Measurements from ENCODE around the gene SH2D4B. TPM values are rescaled to one million over a fixed set of nuclear protein-coding genes. Genes with fewer than 3 reads are reported as not detected.
A peak's percentile ranks its signal among the peaks of the same experiment; 100 is the strongest.

The SH2D4B gene
- total and polyA plus RNA-seq, 2 of the 13 experiments (the other 11 are each of a cell fraction or from before 2014, with no cell fraction given) = not detected

GRCh38 chr10:80493522-80494051 is 44.1 kb upstream of the SH2D4B start (continued):
- no peak for TF ChIP-seq ZXDC (CRISPR knock-in tag; IDR thresholded peaks at IDR 0.05)
- no peak for TF ChIP-seq ZFP90 (CRISPR knock-in tag; IDR thresholded peaks at IDR 0.05; ENCODE audit: borderline replicate concordance)
- TF ChIP-seq HNF1A (IDR thresholded peaks at IDR 0.05; ENCODE audit: low read depth) = no peak
- TF ChIP-seq HNF1A (CRISPR knock-in tag; IDR thresholded peaks at IDR 0.05; ENCODE audit: borderline replicate concordance) = peak; percentile 41; the same call in 1 of the 2 replicates
- TF ChIP-seq, protein P1, sequence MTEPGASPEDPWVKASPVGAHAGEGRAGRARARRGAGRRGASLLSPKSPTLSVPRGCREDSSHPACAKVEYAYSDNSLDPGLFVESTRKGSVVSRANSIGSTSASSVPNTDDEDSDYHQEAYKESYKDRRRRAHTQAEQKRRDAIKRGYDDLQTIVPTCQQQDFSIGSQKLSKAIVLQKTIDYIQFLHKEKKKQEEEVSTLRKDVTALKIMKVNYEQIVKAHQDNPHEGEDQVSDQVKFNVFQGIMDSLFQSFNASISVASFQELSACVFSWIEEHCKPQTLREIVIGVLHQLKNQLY (CRISPR knock-in tag; IDR thresholded peaks at IDR 0.05) = 0 out of 2 replicates have a peak, but pooled peaks have one; percentile 21
- TF ChIP-seq, protein P2, sequence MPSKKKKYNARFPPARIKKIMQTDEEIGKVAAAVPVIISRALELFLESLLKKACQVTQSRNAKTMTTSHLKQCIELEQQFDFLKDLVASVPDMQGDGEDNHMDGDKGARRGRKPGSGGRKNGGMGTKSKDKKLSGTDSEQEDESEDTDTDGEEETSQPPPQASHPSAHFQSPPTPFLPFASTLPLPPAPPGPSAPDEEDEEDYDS (CRISPR knock-in tag; IDR thresholded peaks at IDR 0.05) = peak; percentile 20; the same call in 1 of the 2 replicates
- TF ChIP-seq SSRP1 (CRISPR knock-in tag; IDR thresholded peaks at IDR 0.05) = 0 out of 2 replicates have a peak, but pooled peaks have one; percentile 42
- TF ChIP-seq, protein P3, sequence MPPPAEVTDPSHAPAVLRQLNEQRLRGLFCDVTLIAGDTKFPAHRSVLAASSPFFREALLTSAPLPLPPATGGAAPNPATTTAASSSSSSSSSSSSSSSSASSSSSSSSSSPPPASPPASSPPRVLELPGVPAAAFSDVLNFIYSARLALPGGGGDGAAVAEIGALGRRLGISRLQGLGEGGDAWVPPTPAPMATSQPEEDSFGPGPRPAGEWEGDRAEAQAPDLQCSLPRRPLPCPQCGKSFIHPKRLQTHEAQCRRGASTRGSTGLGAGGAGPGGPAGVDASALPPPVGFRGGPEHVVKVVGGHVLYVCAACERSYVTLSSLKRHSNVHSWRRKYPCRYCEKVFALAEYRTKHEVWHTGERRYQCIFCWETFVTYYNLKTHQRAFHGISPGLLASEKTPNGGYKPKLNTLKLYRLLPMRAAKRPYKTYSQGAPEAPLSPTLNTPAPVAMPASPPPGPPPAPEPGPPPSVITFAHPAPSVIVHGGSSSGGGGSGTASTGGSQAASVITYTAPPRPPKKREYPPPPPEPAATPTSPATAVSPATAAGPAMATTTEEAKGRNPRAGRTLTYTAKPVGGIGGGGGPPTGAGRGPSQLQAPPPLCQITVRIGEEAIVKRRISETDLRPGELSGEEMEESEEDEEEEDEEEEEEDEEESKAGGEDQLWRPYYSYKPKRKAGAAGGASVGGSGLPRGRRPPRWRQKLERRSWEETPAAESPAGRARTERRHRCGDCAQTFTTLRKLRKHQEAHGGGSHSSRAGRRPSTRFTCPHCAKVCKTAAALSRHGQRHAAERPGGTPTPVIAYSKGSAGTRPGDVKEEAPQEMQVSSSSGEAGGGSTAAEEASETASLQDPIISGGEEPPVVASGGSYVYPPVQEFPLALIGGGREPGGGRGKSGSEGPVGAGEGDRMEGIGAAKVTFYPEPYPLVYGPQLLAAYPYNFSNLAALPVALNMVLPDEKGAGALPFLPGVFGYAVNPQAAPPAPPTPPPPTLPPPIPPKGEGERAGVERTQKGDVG (CRISPR knock-in tag; IDR thresholded peaks at IDR 0.05; ENCODE audit: borderline replicate concordance) = no peak

All from HepG2 (cell line).